Left lung (tissue), 10 donors: ENCODE measurements around the gene CCDC73. TPM values are rescaled to one million over a fixed set of nuclear protein-coding genes. Genes with fewer than 3 reads are reported as not detected.

Source experiments
- ATAC-seq: fragments of 200-7000 bp; cut with Tn5 transposase; one replicate; pipeline ENCODE4 v1.9.1; 2020; ENCODE audit warnings: moderate library complexity
- DNase-seq, 4 donors: peaks; one replicate each; pipeline ENCODE4 v3.0.0-alpha.2; 2013 to 2020
- H3K27ac ChIP-seq, 2 donors: fragments of 200-600 bp; sonication (generic) in 1 of 2; one replicate each; pipeline versions ENCODE4 v1.5.0 to v1.8.0; 2020 to 2021
- H3K27me3 ChIP-seq, 2 donors: fragments of 200-600 bp; sonication (generic) in 1 of 2; one replicate each; pipeline versions ENCODE4 v1.5.0 to v1.8.0; 2020 to 2021
- H3K36me3 ChIP-seq, 2 donors: fragments of 200-600 bp; sonication (generic) in 1 of 2; one replicate each; pipeline versions ENCODE4 v1.5.0 to v1.8.0; 2020 to 2021
- H3K4me1 ChIP-seq, 2 donors: fragments of 200-600 bp; one replicate each; pipeline ENCODE4 v1.8.0; 2021
- H3K4me3 ChIP-seq, 2 donors: fragments of 200-600 bp; sonication (generic) in 1 of 2; one replicate each; pipeline versions ENCODE4 v1.5.0 to v1.8.0; 2020 to 2021; ENCODE audit warnings: mild to moderate bottlenecking in 1 of 2
- H3K9me3 ChIP-seq, 2 donors: fragments of 200-600 bp; sonication (generic) in 1 of 2; one replicate each; pipeline versions ENCODE4 v1.5.0 to v1.8.0; 2020 to 2021
- CTCF ChIP-seq, 2 donors: fragments of 200-600 bp; sonication (generic) in 1 of 2; IDR thresholded peaks; one replicate each; pipeline versions ENCODE4 v1.5.0 to v1.8.0; 2021; ENCODE audit warnings: antibody characterized with exemption in 2 of 2
- intact Hi-C, 2 donors: fragments of 100-400 bp; cut with DNase I; formaldehyde crosslinking; loops; one replicate each; pipeline versions ENCODE4 v1.11.2 to v1.14.2; 2022
- polyA plus RNA-seq, 6 donors: library from polyadenylated mRNA; unstranded; fragments of 120-200 nt; gene quantifications; one replicate each; pipeline ENCODE4 v1.2.1, GENCODE V29; 2013; ENCODE audit not compliant: insufficient read length in 6 of 6
- total RNA-seq, 2 donors: library from RNA; stranded (reverse); fragmentation: NEBNext Ultra II Directional; extraction: Animal tissue kit (Norgen Biotek cat#: 25700); gene quantifications; one replicate each; pipeline ENCODE4 v1.2.1, GENCODE V29; 2021
- donor health status: DM: no; HTN: yes; CAD: no.
- donor health status: DM: no; HTN: no; CAD: no.

The CCDC73 gene
- total and polyA plus RNA-seq, 8 donors, result 0.08 to 0.57 (median 0.11) TPM; not detected in 1

- Histone ChIP-seq H3K36me3 (no peaks in the 10 kb centered on the region), H3K9me3 (no peaks in the 10 kb centered on the region), H3K4me1 (no peaks in the 10 kb centered on the region), H3K27ac (no peak overlapping the region), H3K4me3 (no peak overlapping the region), H3K27me3 (no peaks in the 10 kb centered on the region)
- no peak for TF ChIP-seq CTCF (IDR thresholded peaks at IDR 0.05)
- ATAC-seq, result no peak
- DNase-seq, result no peak
- intact Hi-C loops, result no loop called here
Measured at GRCh38 chr11:32561835-32562234, 232.6 kb downstream of the CCDC73 start.

GRCh38 chr11:32555895-32556294, 238.6 kb downstream of the CCDC73 start:
- H3K27ac ChIP-seq, result no peak overlapping the region
- TF ChIP-seq CTCF (IDR thresholded peaks at IDR 0.05), result no peak
- H3K4me1 ChIP-seq, result no peaks in the 10 kb centered on the region
- H3K36me3 ChIP-seq, result no peaks in the 10 kb centered on the region
- DNase-seq (no peak), ATAC-seq (no peak)
- H3K4me3 ChIP-seq, result no peak overlapping the region
- intact Hi-C loops, result no loop called here
- H3K27me3 ChIP-seq, result peaks cover 0 to 8% of the 10 kb centered on the region in 2 donors
- H3K9me3 ChIP-seq, result no peaks in the 10 kb centered on the region

- peaks cover 0 to 13% of the 10 kb centered on the region in 2 donors for H3K27me3 ChIP-seq
- H3K4me1 ChIP-seq, result no peaks in the 10 kb centered on the region
- ATAC-seq, result no peak
- TF ChIP-seq CTCF (IDR thresholded peaks at IDR 0.05), result no peak
- no peaks in the 10 kb centered on the region for H3K9me3 ChIP-seq
- intact Hi-C loops, result no loop called here
- H3K4me3 ChIP-seq, result no peak overlapping the region
- H3K27ac ChIP-seq, result no peak overlapping the region
- DNase-seq, result no peak
- H3K36me3 ChIP-seq, result no peaks in the 10 kb centered on the region
Measured at GRCh38 chr11:32555091-32555490, 239.4 kb downstream of the CCDC73 start.

Other genes with a start within 250 kb of the CCDC73 start
- gene EIF3M, start 210.8 kb downstream of the CCDC73 start, total RNA-seq, result 100 to 1,000 TPM; 151 to 171 TPM
- gene EIF3M, start 210.8 kb downstream of the CCDC73 start, polyA plus RNA-seq, result 100 to 1,000 TPM; 338 to 432 (median 394) TPM
- 10 to 100 TPM; 12.6 to 14.2 TPM for gene PRRG4, start 35.3 kb upstream of the CCDC73 start, total RNA-seq
- 1 to 10 TPM; 1.3 to 2.6 (median 2.3) TPM for gene PRRG4, start 35.3 kb upstream of the CCDC73 start, polyA plus RNA-seq
- gene QSER1, start 98.1 kb upstream of the CCDC73 start, total RNA-seq, result 10 to 100 TPM; 23.4 to 24.6 TPM
- gene QSER1, start 98.1 kb upstream of the CCDC73 start, polyA plus RNA-seq, result 10 to 100 TPM; 38.7 to 47.4 (median 41.2) TPM
- gene DEPDC7, start 221.2 kb upstream of the CCDC73 start, total RNA-seq, result 1 to 10 TPM; 1.2 to 1.7 TPM
- 10 to 100 TPM; 17.6 to 23.5 (median 19.7) TPM for gene DEPDC7, start 221.2 kb upstream of the CCDC73 start, polyA plus RNA-seq
- gene TCP11L1, start 244.9 kb upstream of the CCDC73 start, total RNA-seq, result 10 to 100 TPM; 15.6 to 25.9 TPM
- gene TCP11L1, start 244.9 kb upstream of the CCDC73 start, polyA plus RNA-seq, result 10 to 100 TPM; 13.9 to 18.0 (median 15.5) TPM